Measurements from ENCODE around the gene GAS7. TPM values are rescaled to one million over a fixed set of nuclear protein-coding genes. Genes with fewer than 3 reads are reported as not detected.

Gene GAS7
- total RNA-seq, 1 experiment from 2014 or later, result 6.0 TPM

DNA sequence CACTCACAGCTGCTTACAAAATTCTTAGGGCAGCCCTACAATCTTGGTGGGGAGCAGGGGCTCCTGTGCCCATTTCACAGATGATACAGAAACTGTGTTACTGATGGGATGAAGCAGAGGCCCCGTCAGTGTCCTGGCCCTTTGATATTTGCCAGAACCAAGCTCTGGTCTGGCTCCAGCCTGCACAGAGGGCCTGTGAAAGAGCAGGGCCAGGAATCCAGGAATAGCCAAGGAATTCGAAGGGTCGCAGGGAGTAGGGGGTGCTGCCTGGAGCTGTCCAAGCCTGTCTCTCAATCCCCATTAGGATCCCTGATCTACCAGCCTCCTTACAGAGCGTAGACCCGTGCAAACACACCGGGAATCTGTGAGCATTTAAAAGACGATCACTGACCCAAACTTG, 207.1 kb downstream of the GAS7 start:
- no peak overlapping the region for H2AFZ ChIP-seq (ENCODE audit: low read length)
- no peak overlapping the region for H2BK20ac ChIP-seq (ENCODE audit: low read depth, low read length, poor library complexity, severe bottlenecking)
- H3K4ac ChIP-seq (ENCODE audit: low read depth, low read length), result no peak overlapping the region
- H3K27ac ChIP-seq (ENCODE audit: insufficient read length, low read depth, low read length), result no peak overlapping the region
- H3T11ph ChIP-seq (ENCODE audit: low read length), result no peak overlapping the region
- Mint-ChIP-seq H3K4me1 (peaks cover 4 to 6% of the 10 kb centered on the region in 2 experiments; a peak in 3 of 4 replicates), H3K9me3 (peaks cover 0 to 4% of the 10 kb centered on the region in 2 experiments; a peak in 3 of 5 replicates), H3K27ac (no peak overlapping the region), H3K27me3 (ENCODE audit: low read depth) (no peaks in the 10 kb centered on the region; the same call in 1 of the 2 replicates), H3K36me3 (ENCODE audit: insufficient read depth in 1 of 3, low read depth in 3 of 3) (peaks cover 0 to 4% (median 3%) of the 10 kb centered on the region in 3 experiments; a peak in 2 of 7 replicates), H3K4me3 (no peak overlapping the region)
- no peaks in the 10 kb centered on the region for H3K9me3 ChIP-seq (ENCODE audit: control insufficient read depth, low read depth, low read length)
- no peaks in the 10 kb centered on the region for H4K20me1 ChIP-seq (ENCODE audit: control insufficient read depth, insufficient read depth, insufficient read length)
- H3K18ac ChIP-seq (ENCODE audit: insufficient read length, low read depth, low read length), result no peak overlapping the region
- no peak overlapping the region for H4K91ac ChIP-seq (ENCODE audit: insufficient read length, low read depth, low read length)
- no peak overlapping the region for H2BK12ac ChIP-seq (ENCODE audit: insufficient read length, low read depth, low read length)
- no peak for TF ChIP-seq CTCF (conservative IDR thresholded peaks at IDR 0.05)
- no peaks in the 10 kb centered on the region for H3K27me3 ChIP-seq (ENCODE audit: insufficient read depth, low read length)
- WGBS (ENCODE audit: extremely low coverage, insufficient read length, low lambda C conversion rate), result no CpG with 5 or more reads among the region's 7 CpGs
- no peak overlapping the region for H3K9ac ChIP-seq (ENCODE audit: extremely low read depth, insufficient read length, low read length)
- H2BK5ac ChIP-seq (ENCODE audit: insufficient read length, low read length), result no peak overlapping the region
- no peak for DNase-seq
- no peaks in the 10 kb centered on the region for H3K4me1 ChIP-seq (ENCODE audit: insufficient read depth, low read length)
- H3K23ac ChIP-seq (ENCODE audit: insufficient read length, low read depth, low read length), result no peak overlapping the region
- no peak overlapping the region for H2AK5ac ChIP-seq (ENCODE audit: insufficient read length, low read length)
- H3K79me2 ChIP-seq (ENCODE audit: insufficient read depth, low read length), result no peaks in the 10 kb centered on the region
- H3K4me2 ChIP-seq (ENCODE audit: insufficient read depth, insufficient read length, low read length), result no peak overlapping the region
- H3K14ac ChIP-seq (ENCODE audit: insufficient read depth, low read length), result no peak overlapping the region
- H4K5ac ChIP-seq (ENCODE audit: insufficient read length, low read depth, low read length), result no peak overlapping the region
- H2BK120ac ChIP-seq (ENCODE audit: low read depth, low read length, poor library complexity, severe bottlenecking), result no peak overlapping the region
- no peak overlapping the region for H3K56ac ChIP-seq (ENCODE audit: insufficient read length, low read depth, low read length)
- H3K79me1 ChIP-seq (ENCODE audit: insufficient read depth, low read depth, low read length, poor library complexity, severe bottlenecking), result no peaks in the 10 kb centered on the region
- no peak overlapping the region for H4K8ac ChIP-seq (replicated peaks; ENCODE audit: insufficient read length, low read depth, low read length)
- no peaks in the 10 kb centered on the region for H3K23me2 ChIP-seq (ENCODE audit: insufficient read length, low read depth, low read length, poor library complexity, severe bottlenecking)
- H2BK15ac ChIP-seq (ENCODE audit: low read depth, low read length), result no peak overlapping the region
